Liver (tissue), 9 donors: Measurements from ENCODE around the gene GALNT16. TPM values are rescaled to one million over a fixed set of nuclear protein-coding genes. Genes with fewer than 3 reads are reported as not detected.

ENCODE experiments used
- DNase-seq: peaks from one replicate; pipeline ENCODE4 v3.0.0-alpha.2; 2017; ENCODE audit warnings: low spot score
- H3K27ac ChIP-seq, 2 donors: one replicate each; pipeline ENCODE4 v1.7.0; 2013; ENCODE audit warnings: inconsistent platforms in 2 of 2, low read length in 2 of 2, control low read depth in 1 of 2, low read depth in 1 of 2, mild to moderate bottlenecking in 1 of 2
- H3K27me3 ChIP-seq, 4 donors: one replicate each; pipeline versions ENCODE4 v1.6.1 to v1.7.0; 2013; ENCODE audit warnings: low read length in 3 of 4, inconsistent platforms in 1 of 4, mild to moderate bottlenecking in 1 of 4, moderate library complexity in 1 of 4; ENCODE audit not compliant: control insufficient read depth in 4 of 4, insufficient read depth in 4 of 4
- H3K36me3 ChIP-seq, 4 donors: one replicate each; pipeline versions ENCODE4 v1.6.1 to v1.7.0; 2013; ENCODE audit warnings: low read length in 3 of 4, mild to moderate bottlenecking in 3 of 4, low read depth in 1 of 4, moderate library complexity in 1 of 4; ENCODE audit not compliant: control insufficient read depth in 4 of 4, insufficient read depth in 3 of 4
- H3K4me1 ChIP-seq, 4 donors: one replicate each; pipeline versions ENCODE4 v1.6.1 to v1.7.0; 2013; ENCODE audit warnings: low read length in 3 of 4, mild to moderate bottlenecking in 3 of 4, moderate library complexity in 1 of 4; ENCODE audit not compliant: control insufficient read depth in 4 of 4, insufficient read depth in 4 of 4
- H3K4me3 ChIP-seq, 3 donors: one replicate each; pipeline versions ENCODE4 v1.6.1 to v1.7.0; 2013; ENCODE audit warnings: low read length in 3 of 3, control low read depth in 1 of 3, low read depth in 1 of 3, mild to moderate bottlenecking in 1 of 3
- H3K9ac ChIP-seq, 2 donors: one replicate each; pipeline ENCODE4 v1.7.0; 2013; ENCODE audit warnings: low read length in 2 of 2, mild to moderate bottlenecking in 2 of 2, moderate library complexity in 2 of 2, control low read depth in 1 of 2, low read depth in 1 of 2
- H3K9me3 ChIP-seq, 4 donors: one replicate each; pipeline versions ENCODE4 v1.6.1 to v1.7.0; 2013; ENCODE audit warnings: low read length in 3 of 4; ENCODE audit not compliant: control insufficient read depth in 4 of 4
- CTCF ChIP-seq: fragments of 150-350 bp; IDR thresholded peaks from 2 replicates; pipeline ENCODE4 v1.5.1; 2017; ENCODE audit warnings: improper control_type of control experiment, low read depth, low read length; ENCODE audit not compliant: missing input control
- EGR1 ChIP-seq, 2 donors: IDR thresholded peaks; 2 replicates each; pipeline ENCODE4 v1.6.1; 2016 to 2018; ENCODE audit warnings: antibody characterized with exemption in 2 of 2, low read depth in 2 of 2
- FOXA1 ChIP-seq: IDR thresholded peaks from 2 replicates; pipeline ENCODE4 v1.6.1; 2016; ENCODE audit warnings: antibody characterized with exemption
- FOXA2 ChIP-seq: IDR thresholded peaks from 2 replicates; pipeline ENCODE4 v1.6.1; 2016; ENCODE audit warnings: antibody characterized with exemption
- HNF4A ChIP-seq, 2 donors: conservative IDR thresholded peaks; 2 replicates each; pipeline ENCODE4 v1.6.1; 2016; ENCODE audit warnings: antibody characterized with exemption in 2 of 2, mild to moderate bottlenecking in 2 of 2
- HNF4G ChIP-seq: IDR thresholded peaks from 2 replicates; pipeline ENCODE4 v1.6.1; 2016; ENCODE audit warnings: antibody characterized with exemption
- JUND ChIP-seq, 2 donors: IDR thresholded peaks; 2 replicates each; pipeline ENCODE4 v1.6.1; 2016; ENCODE audit warnings: antibody characterized with exemption in 2 of 2
- REST ChIP-seq: IDR thresholded peaks from 2 replicates; pipeline ENCODE4 v1.6.1; 2016; ENCODE audit warnings: antibody characterized with exemption, mild to moderate bottlenecking
- RXRA ChIP-seq, 2 donors: IDR thresholded peaks; 2 replicates each; pipeline ENCODE4 v1.6.1; 2017 to 2018; ENCODE audit warnings: antibody characterized with exemption in 2 of 2, mild to moderate bottlenecking in 1 of 2
- SP1 ChIP-seq: IDR thresholded peaks from 2 replicates; pipeline ENCODE4 v1.6.1; 2018; ENCODE audit warnings: antibody characterized with exemption, mild to moderate bottlenecking
- TAF1 ChIP-seq: conservative IDR thresholded peaks from 2 replicates; pipeline ENCODE4 v1.6.1; 2016; ENCODE audit warnings: antibody characterized with exemption, mild to moderate bottlenecking
- WGBS: extraction: QIAGEN DNeasy Blood & Tissue Kit; methylation state at CpG from one replicate; pipeline ENCODE4 v1.1.7; 2013; 5-methylcytosine and 5-hydroxymethylcytosine counted together
- polyA plus RNA-seq, 2 donors: library from polyadenylated mRNA; stranded (reverse) in 1 of 2; unstranded in 1 of 2; fragments of 200-250 nt in 1 of 2; fragments of >200 nt in 1 of 2; fragmentation: Nextera tagmentation in 1 of 2; extraction: Ambion mirVana in 1 of 2; gene quantifications; one replicate each; pipeline versions ENCODE4 v1.2.1 to v1.2.3, GENCODE V29; 2013 to 2015
- total RNA-seq, 2 donors: library from RNA; depleted of rRNA; stranded (reverse); fragments of >200 nt; gene quantifications; one replicate each; pipeline ENCODE4 v1.2.3, GENCODE V29; 2014
- TF ChIP-seq, protein P1 (sequence below): IDR thresholded peaks from 2 replicates; pipeline ENCODE4 v1.6.1; 2016; ENCODE audit warnings: antibody characterized with exemption
- TF ChIP-seq, protein P2 (sequence below): IDR thresholded peaks from 2 replicates; pipeline ENCODE4 v1.6.1; 2016; ENCODE audit warnings: antibody characterized with exemption
- donor health status: healthy.
- donor health status: healthy.
- donor health status: healthy.
- donor health status: healthy.
- donor health status: healthy.

The GALNT16 gene
- total and polyA plus RNA-seq, 4 donors = 0.25 to 1.2 (median 0.71) TPM

GRCh38 chr14:69300601-69301221 lies 40.8 kb downstream of the GALNT16 start:
- Histone ChIP-seq H3K27me3 (no peaks in the 10 kb centered on the region), H3K4me1 (no peaks in the 10 kb centered on the region), H3K9me3 (no peaks in the 10 kb centered on the region), H3K9ac (no peak overlapping the region), H3K27ac (no peak overlapping the region), H3K36me3 (no peaks in the 10 kb centered on the region), H3K4me3 (no peak overlapping the region)
- DNase-seq = no peak
- TF ChIP-seq, protein P1, sequence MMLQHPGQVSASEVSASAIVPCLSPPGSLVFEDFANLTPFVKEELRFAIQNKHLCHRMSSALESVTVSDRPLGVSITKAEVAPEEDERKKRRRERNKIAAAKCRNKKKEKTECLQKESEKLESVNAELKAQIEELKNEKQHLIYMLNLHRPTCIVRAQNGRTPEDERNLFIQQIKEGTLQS = no peak
- TF ChIP-seq, protein P2, sequence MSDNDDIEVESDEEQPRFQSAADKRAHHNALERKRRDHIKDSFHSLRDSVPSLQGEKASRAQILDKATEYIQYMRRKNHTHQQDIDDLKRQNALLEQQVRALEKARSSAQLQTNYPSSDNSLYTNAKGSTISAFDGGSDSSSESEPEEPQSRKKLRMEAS = no peak
- TF ChIP-seq EGR1 (IDR thresholded peaks at IDR 0.05; ENCODE audit: low read depth in 2 of 2) (no peak), FOXA1 (no peak), TAF1 (no peak), HNF4G (no peak), JUND (IDR thresholded peaks at IDR 0.05) (no peak), CTCF (no peak), RXRA (IDR thresholded peaks at IDR 0.05) (no peak), REST (no peak)
- 83% methylated on average over 4 of the region's 4 CpGs for WGBS

- no peaks in the 10 kb centered on the region for H3K4me1 ChIP-seq
- 80% methylated on average over 2 of the region's 2 CpGs for WGBS
- DNase-seq = no peak
- H3K36me3 ChIP-seq = no peaks in the 10 kb centered on the region
- no peak for TF ChIP-seq SP1
- TF ChIP-seq TAF1 = no peak
- TF ChIP-seq HNF4G = no peak
- TF ChIP-seq HNF4A (conservative IDR thresholded peaks at IDR 0.05) = no peak
- TF ChIP-seq FOXA2 = no peak
- H3K4me3 ChIP-seq = no peak overlapping the region
- H3K27ac ChIP-seq = no peak overlapping the region
- H3K9me3 ChIP-seq = no peaks in the 10 kb centered on the region
- H3K27me3 ChIP-seq = peaks cover 0 to 5% (median 1%) of the 10 kb centered on the region in 4 donors
- H3K9ac ChIP-seq = no peak overlapping the region
Observed at GRCh38 chr14:69303086-69303485, 43.1 kb downstream of the GALNT16 start.
